ENCODE measurements around the gene SGMS1.

Gene SGMS1

GRCh38 chr10:50421026-50421719, 202.6 kb downstream of the SGMS1 start:
- Histone ChIP-seq H4K20me1 (ENCODE audit: insufficient read depth) (no peaks in the 10 kb centered on the region), H3K79me2 (ENCODE audit: insufficient read depth, low read depth) (peaks cover 10% of the 10 kb centered on the region; the same call in 1 of the 2 replicates), H3K4me1 (ENCODE audit: low read depth, poor library complexity, severe bottlenecking) (peaks cover 42% of the 10 kb centered on the region), H3K4me3 (IDR thresholded peaks at IDR 0.05; ENCODE audit: insufficient read depth, low read depth, low read length) (no peak overlapping the region), H3K9ac (no peak overlapping the region), H3K27me3 (ENCODE audit: insufficient read depth, low read depth) (no peaks in the 10 kb centered on the region), H3K4me2 (no peak overlapping the region), H2AFZ (ENCODE audit: low read depth) (no peak overlapping the region), H3K36me3 (ENCODE audit: insufficient read depth) (no peaks in the 10 kb centered on the region), H3K27ac (no peak overlapping the region)
- peak; percentile 81 for TF ChIP-seq CTCF (conservative IDR thresholded peaks at IDR 0.05; ENCODE audit: low read depth, low read length)

DNA sequence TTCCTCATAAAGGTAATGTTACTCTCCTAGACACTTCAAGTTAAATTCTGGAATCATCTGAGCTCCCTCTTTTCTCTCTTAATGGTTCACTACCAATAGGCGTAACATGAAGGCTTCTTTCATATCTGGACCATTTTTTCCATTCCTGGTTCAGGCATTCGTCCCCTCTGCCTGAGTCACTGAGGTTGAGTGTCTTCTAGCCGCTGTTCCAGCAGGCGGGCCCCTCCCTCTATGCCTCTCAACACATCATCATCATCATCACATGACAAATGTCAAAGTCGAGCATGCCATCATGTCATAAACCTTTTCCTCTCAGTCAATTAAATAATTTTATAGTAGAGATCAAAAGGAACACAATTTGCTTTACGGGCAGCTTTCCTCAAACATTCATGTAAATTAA, 203.6 kb downstream of the SGMS1 start:
- Histone ChIP-seq H3K27me3 (ENCODE audit: insufficient read depth, low read depth) (no peaks in the 10 kb centered on the region), H3K9ac (no peak overlapping the region), H3K36me3 (ENCODE audit: insufficient read depth) (no peaks in the 10 kb centered on the region), H2AFZ (ENCODE audit: low read depth) (no peak overlapping the region), H3K4me1 (ENCODE audit: low read depth, poor library complexity, severe bottlenecking) (peaks cover 33% of the 10 kb centered on the region), H3K27ac (no peak overlapping the region), H3K4me3 (IDR thresholded peaks at IDR 0.05; ENCODE audit: insufficient read depth, low read depth, low read length) (no peak overlapping the region), H3K79me2 (ENCODE audit: insufficient read depth, low read depth) (peaks cover 15% of the 10 kb centered on the region; the same call in 1 of the 2 replicates), H4K20me1 (ENCODE audit: insufficient read depth) (no peaks in the 10 kb centered on the region), H3K4me2 (no peak overlapping the region)
- TF ChIP-seq CTCF (conservative IDR thresholded peaks at IDR 0.05; ENCODE audit: low read depth, low read length): no peak

DNA sequence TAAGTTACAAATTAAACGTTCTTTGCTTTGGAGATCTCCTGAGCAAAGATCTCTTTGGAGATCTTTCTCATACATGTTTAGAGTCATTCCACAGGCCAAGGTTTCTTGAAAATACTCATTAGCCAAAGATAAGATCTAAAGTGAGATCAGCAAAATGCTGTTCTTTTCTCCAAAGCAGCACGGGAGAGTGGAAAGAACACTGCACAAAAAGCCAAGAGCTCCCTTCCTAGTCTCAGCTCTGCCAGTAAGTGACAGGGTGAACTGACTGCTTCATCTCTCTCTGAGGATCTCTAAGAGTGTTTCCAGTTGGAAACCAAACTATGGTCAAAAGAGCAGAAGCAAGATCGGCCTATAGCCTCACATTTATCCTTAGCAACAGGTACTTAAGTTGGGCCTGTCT, 204.0 kb downstream of the SGMS1 start:
- Histone ChIP-seq H3K79me2 (ENCODE audit: insufficient read depth, low read depth) (peaks cover 15% of the 10 kb centered on the region; the same call in 1 of the 2 replicates), H3K4me2 (no peak overlapping the region), H2AFZ (ENCODE audit: low read depth) (no peak overlapping the region), H3K4me3 (IDR thresholded peaks at IDR 0.05; ENCODE audit: insufficient read depth, low read depth, low read length) (no peak overlapping the region), H3K27ac (no peak overlapping the region), H3K9ac (no peak overlapping the region), H3K36me3 (ENCODE audit: insufficient read depth) (no peaks in the 10 kb centered on the region), H4K20me1 (ENCODE audit: insufficient read depth) (no peaks in the 10 kb centered on the region), H3K4me1 (ENCODE audit: low read depth, poor library complexity, severe bottlenecking) (peaks cover 31% of the 10 kb centered on the region), H3K27me3 (ENCODE audit: insufficient read depth, low read depth) (no peaks in the 10 kb centered on the region)
- no peak for TF ChIP-seq CTCF (conservative IDR thresholded peaks at IDR 0.05; ENCODE audit: low read depth, low read length)

DNA sequence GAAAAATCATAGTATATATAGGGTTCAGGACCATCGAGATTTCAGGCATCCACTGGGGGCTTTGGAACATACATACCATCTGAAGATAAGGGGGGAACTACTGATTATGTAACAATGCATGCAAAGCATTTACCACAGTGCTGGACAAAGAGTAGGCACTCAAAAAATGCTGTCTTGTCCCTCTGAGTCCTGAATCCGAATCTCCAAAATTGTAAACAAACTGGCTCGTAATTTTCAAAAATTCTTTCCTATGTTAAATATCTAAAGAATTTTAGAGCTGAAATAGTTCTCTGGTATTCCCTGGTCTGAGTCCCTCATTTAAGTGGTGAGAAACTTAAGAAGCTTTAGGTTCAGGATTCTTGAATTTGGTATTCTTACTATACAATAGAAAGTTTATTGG, 204.7 kb downstream of the SGMS1 start:
- Histone ChIP-seq H3K79me2 (ENCODE audit: insufficient read depth, low read depth) (peaks cover 15% of the 10 kb centered on the region; the same call in 1 of the 2 replicates), H3K27ac (no peak overlapping the region), H2AFZ (ENCODE audit: low read depth) (no peak overlapping the region), H3K9ac (no peak overlapping the region), H3K36me3 (ENCODE audit: insufficient read depth) (no peaks in the 10 kb centered on the region), H3K4me2 (0 out of 2 replicates have a peak overlapping the region, but pooled peaks have one; percentile 22), H4K20me1 (ENCODE audit: insufficient read depth) (no peaks in the 10 kb centered on the region), H3K4me1 (ENCODE audit: low read depth, poor library complexity, severe bottlenecking) (peaks cover 31% of the 10 kb centered on the region), H3K4me3 (IDR thresholded peaks at IDR 0.05; ENCODE audit: insufficient read depth, low read depth, low read length) (no peak overlapping the region), H3K27me3 (ENCODE audit: insufficient read depth, low read depth) (no peaks in the 10 kb centered on the region)
- no peak for TF ChIP-seq CTCF (conservative IDR thresholded peaks at IDR 0.05; ENCODE audit: low read depth, low read length)

Measured in KMS-11 (cell line).